SK-N-SH treated with all-trans-retinoic acid at 6 μM for 48 hours (cell line): ENCODE results near the gene TMX4.
A peak's percentile ranks its signal among the peaks of the same experiment; 100 is the strongest.

Experiments used
- ATAC-seq: fragments of 200-7000 bp; cut with Tn5 transposase; 3 replicates; pipeline ENCODE4 v1.9.1; 2020; ENCODE audit warnings: mild to moderate bottlenecking, moderate library complexity
- ARNTL ChIP-seq: fragments of 450-650 bp; formaldehyde crosslinking; IDR thresholded peaks from 2 replicates; pipeline ENCODE4 v1.5.0; 2020; ENCODE audit warnings: low read depth, mild to moderate bottlenecking, moderate library complexity, borderline replicate concordance
- CSDC2 ChIP-seq: fragments of 250-450 bp; sonication (Bioruptor Pico); IDR thresholded peaks from 2 replicates; pipeline ENCODE4 v1.5.0; 2020; ENCODE audit warnings: mild to moderate bottlenecking, moderate library complexity
- GLIS3 ChIP-seq: fragments of 250-450 bp; sonication (Bioruptor Pico); IDR thresholded peaks from 2 replicates; pipeline ENCODE4 v1.5.0; 2020; ENCODE audit warnings: mild to moderate bottlenecking, moderate library complexity
- ISL1 ChIP-seq: fragments of 250-450 bp; sonication (Bioruptor Pico); IDR thresholded peaks from 2 replicates; pipeline ENCODE4 v2.1.2; 2022; ENCODE audit warnings: mild to moderate bottlenecking, moderate library complexity
- PPARA ChIP-seq: fragments of 250-450 bp; sonication (Bioruptor Pico); IDR thresholded peaks from 2 replicates; pipeline ENCODE4 v1.5.0; 2020; ENCODE audit warnings: mild to moderate bottlenecking, borderline replicate concordance
- RARB ChIP-seq: fragments of 250-450 bp; sonication (Bioruptor Pico); IDR thresholded peaks from 2 replicates; pipeline ENCODE4 v1.8.0; 2021; ENCODE audit warnings: mild to moderate bottlenecking, moderate library complexity
- TCF4 ChIP-seq: fragments of 250-450 bp; sonication (Bioruptor Pico); IDR thresholded peaks from 2 replicates; pipeline ENCODE4 v1.8.0; 2021; ENCODE audit warnings: mild to moderate bottlenecking, moderate library complexity, borderline replicate concordance
- ZFP3 ChIP-seq: fragments of 250-450 bp; sonication (Bioruptor Pico); IDR thresholded peaks from 2 replicates; pipeline ENCODE4 v1.5.0; 2020; ENCODE audit warnings: mild to moderate bottlenecking, moderate library complexity
- ZFP30 ChIP-seq: fragments of 450-650 bp; formaldehyde crosslinking; IDR thresholded peaks from 2 replicates; pipeline ENCODE4 v1.5.0; 2022; ENCODE audit warnings: mild to moderate bottlenecking, moderate library complexity
- ZNF8 ChIP-seq: fragments of 450-650 bp; formaldehyde crosslinking; IDR thresholded peaks from 2 replicates; pipeline ENCODE4 v1.5.0; 2020; ENCODE audit warnings: mild to moderate bottlenecking, moderate library complexity
- TF ChIP-seq, protein P1 (sequence below): fragments of 250-450 bp; sonication (Bioruptor Pico); IDR thresholded peaks from 2 replicates; pipeline ENCODE4 v1.8.0; 2020; ENCODE audit warnings: mild to moderate bottlenecking, moderate library complexity, borderline replicate concordance
- TF ChIP-seq, protein P2 (sequence below): fragments of 250-450 bp; sonication (Bioruptor Pico); IDR thresholded peaks from 2 replicates; pipeline ENCODE4 v1.5.1; 2020; ENCODE audit warnings: low read depth, mild to moderate bottlenecking, moderate library complexity
- TF ChIP-seq, protein P3 (sequence below): fragments of 250-450 bp; sonication (Bioruptor Pico); IDR thresholded peaks from 2 replicates; pipeline ENCODE4 v1.8.0; 2021; ENCODE audit warnings: low read depth, mild to moderate bottlenecking, moderate library complexity, borderline replicate concordance
- TF ChIP-seq, protein P4 (sequence below): fragments of 250-450 bp; sonication (Bioruptor Pico); IDR thresholded peaks from 2 replicates; pipeline ENCODE4 v1.5.1; 2021; ENCODE audit warnings: mild to moderate bottlenecking, moderate library complexity

Gene TMX4

DNA sequence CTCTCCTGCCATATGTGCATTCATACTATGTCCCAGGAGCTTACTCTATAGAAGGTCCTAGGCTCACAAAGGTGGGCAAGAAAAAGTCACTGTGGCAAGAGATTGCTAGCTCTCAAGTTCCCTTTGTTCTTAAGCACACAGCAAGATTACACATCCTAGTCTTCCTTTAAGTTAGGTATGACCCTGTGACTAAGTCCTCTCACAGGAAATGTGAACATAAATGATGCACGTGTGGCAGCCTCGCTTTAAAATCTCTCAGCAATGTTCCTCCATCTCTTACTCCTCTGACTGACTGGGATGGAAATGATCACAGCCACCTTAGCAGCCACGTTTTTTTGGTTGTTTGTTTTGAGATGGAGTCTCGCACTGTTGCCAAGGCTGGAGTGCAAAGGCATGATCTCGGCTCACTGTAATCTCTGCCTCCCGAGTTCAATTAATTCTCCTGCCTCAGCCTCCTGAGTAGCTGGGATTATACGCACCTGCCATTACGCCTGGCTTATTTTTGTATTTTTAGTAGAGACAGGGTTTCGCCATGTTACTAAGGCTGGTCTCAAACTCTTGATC lies 43.6 kb downstream of the TMX4 start:
- no peak for ATAC-seq
- TF ChIP-seq TCF4 (CRISPR knock-in tag) (no peak), RARB (CRISPR knock-in tag) (no peak), ZFP30 (CRISPR knock-in tag) (no peak), ARNTL (CRISPR knock-in tag) (no peak), ZFP3 (CRISPR knock-in tag) (no peak)
- TF ChIP-seq, protein P1, sequence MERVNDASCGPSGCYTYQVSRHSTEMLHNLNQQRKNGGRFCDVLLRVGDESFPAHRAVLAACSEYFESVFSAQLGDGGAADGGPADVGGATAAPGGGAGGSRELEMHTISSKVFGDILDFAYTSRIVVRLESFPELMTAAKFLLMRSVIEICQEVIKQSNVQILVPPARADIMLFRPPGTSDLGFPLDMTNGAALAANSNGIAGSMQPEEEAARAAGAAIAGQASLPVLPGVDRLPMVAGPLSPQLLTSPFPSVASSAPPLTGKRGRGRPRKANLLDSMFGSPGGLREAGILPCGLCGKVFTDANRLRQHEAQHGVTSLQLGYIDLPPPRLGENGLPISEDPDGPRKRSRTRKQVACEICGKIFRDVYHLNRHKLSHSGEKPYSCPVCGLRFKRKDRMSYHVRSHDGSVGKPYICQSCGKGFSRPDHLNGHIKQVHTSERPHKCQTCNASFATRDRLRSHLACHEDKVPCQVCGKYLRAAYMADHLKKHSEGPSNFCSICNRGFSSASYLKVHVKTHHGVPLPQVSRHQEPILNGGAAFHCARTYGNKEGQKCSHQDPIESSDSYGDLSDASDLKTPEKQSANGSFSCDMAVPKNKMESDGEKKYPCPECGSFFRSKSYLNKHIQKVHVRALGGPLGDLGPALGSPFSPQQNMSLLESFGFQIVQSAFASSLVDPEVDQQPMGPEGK (CRISPR knock-in tag), result no peak
- TF ChIP-seq, protein P2, sequence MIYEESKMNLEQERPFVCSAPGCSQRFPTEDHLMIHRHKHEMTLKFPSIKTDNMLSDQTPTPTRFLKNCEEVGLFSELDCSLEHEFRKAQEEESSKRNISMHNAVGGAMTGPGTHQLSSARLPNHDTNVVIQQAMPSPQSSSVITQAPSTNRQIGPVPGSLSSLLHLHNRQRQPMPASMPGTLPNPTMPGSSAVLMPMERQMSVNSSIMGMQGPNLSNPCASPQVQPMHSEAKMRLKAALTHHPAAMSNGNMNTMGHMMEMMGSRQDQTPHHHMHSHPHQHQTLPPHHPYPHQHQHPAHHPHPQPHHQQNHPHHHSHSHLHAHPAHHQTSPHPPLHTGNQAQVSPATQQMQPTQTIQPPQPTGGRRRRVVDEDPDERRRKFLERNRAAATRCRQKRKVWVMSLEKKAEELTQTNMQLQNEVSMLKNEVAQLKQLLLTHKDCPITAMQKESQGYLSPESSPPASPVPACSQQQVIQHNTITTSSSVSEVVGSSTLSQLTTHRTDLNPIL (CRISPR knock-in tag), result no peak
- TF ChIP-seq, all 23 proteins: peak for 0

DNA sequence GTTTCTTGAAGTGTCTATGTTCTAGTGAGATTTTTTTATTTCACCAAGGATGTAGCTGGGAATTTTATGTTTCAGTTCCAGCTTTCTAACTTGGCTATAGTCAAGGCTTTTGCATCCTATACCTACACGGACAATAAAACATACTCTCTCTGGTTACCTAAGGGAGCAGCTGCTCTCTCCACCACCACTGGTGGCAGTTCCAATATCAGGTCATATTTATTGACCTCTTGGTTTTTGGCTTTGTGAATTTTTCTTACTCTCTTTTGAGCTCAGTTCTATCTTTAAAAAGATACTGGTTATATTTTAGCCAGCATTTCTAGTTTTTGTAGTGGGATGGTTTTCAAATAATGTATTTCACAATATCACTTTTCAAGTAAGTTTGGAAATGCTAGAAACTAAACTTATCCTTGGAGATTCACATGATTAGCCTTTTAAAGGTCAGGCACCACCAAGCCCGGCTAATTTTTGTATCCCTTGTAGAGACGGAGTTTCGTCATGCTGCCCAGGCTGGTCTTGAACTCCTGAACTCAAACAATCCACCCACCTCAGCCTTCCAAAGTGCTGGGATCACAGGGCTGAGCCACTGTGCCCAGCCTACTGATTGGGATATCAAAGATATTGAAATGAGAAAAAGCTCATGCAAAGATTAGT lies 44.7 kb downstream of the TMX4 start:
- no peak for TF ChIP-seq GLIS3 (CRISPR knock-in tag)
- ATAC-seq, result no peak

DNA sequence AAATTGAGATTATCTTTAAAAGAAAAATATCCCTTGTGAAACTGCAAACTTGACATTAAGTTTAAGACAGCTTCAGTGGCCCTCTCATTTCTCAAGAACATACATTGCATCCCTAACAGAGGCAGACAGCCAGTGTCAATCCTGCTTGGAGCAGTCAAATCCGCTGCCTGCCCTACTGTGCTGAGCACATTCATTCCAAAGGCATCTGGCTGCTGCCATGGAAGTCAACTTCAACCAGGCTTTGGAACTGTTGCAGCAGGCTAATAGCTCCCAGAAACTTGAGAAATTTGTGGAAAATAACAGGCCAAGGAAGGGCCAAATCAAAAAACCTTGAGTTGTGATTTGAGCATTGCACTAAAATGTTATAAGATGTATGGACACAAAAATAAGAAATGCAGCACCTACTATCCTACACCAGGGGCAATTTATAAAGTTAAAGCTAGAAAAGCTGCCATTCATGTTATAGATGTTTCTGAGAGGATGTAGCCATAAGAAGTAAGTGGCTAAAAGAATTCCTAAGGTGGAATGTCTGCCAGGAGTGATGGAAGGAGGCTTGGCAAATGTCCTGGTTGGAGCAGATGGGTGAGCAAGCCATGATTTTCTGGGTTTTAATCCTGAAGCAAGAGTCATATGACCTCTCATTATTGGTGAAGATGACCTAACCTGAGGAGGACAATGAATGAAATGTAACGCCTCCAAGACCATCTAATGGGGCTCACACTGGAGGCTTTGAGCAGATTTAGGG lies 47.9 kb downstream of the TMX4 start:
- ATAC-seq, result no peak
- TF ChIP-seq ISL1 (CRISPR knock-in tag), result no peak
- TF ChIP-seq, protein P1 (CRISPR knock-in tag), result no peak
- TF ChIP-seq PPARA (CRISPR knock-in tag), result no peak
- no peak for TF ChIP-seq ZFP3 (CRISPR knock-in tag)
- TF ChIP-seq, all 23 proteins: peak for 0

DNA sequence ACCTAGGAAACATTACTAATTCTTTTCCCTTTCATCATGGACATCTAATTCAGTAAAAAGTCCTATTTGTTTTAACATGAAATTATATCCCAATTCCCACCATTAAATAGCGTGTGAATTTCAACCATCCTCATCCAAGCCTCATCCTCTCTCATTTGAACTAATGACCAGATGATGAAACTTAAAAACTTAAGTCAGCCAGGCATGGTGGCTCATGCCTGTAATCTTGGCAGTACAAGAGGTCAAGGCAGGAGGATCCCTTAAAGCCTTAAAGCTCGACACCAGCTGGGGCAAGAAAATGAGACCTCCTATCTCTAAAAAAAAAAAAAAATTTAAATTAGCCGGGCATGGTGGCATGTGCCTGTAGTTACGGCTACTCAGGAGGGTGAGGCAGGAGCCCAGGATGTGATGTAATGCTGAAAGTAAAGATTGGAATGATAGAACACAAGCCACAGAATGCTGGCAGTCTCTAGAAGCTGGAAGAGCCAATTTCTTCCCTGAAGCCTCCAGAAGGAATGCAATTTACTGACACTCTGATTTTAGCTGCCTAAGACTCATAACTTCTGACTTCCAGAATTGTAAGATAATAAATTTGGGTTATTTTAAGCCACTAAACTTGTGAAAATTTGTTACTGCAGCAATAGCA lies 52.2 kb downstream of the TMX4 start:
- peak; percentile 75 for ATAC-seq
- TF ChIP-seq, protein P1 (CRISPR knock-in tag), result no peak
- TF ChIP-seq ISL1 (CRISPR knock-in tag) (peak; percentile 62), ZFP30 (CRISPR knock-in tag) (no peak), CSDC2 (CRISPR knock-in tag) (peak; percentile 68; the same call in 1 of the 2 replicates), ZFP3 (CRISPR knock-in tag) (no peak), TCF4 (CRISPR knock-in tag) (no peak), ZNF8 (CRISPR knock-in tag) (no peak)
- TF ChIP-seq, protein P3, sequence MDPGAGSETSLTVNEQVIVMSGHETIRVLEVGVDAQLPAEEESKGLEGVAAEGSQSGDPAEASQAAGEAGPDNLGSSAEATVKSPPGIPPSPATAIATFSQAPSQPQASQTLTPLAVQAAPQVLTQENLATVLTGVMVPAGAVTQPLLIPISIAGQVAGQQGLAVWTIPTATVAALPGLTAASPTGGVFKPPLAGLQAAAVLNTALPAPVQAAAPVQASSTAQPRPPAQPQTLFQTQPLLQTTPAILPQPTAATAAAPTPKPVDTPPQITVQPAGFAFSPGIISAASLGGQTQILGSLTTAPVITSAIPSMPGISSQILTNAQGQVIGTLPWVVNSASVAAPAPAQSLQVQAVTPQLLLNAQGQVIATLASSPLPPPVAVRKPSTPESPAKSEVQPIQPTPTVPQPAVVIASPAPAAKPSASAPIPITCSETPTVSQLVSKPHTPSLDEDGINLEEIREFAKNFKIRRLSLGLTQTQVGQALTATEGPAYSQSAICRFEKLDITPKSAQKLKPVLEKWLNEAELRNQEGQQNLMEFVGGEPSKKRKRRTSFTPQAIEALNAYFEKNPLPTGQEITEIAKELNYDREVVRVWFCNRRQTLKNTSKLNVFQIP (CRISPR knock-in tag), result no peak
- TF ChIP-seq, protein P4, sequence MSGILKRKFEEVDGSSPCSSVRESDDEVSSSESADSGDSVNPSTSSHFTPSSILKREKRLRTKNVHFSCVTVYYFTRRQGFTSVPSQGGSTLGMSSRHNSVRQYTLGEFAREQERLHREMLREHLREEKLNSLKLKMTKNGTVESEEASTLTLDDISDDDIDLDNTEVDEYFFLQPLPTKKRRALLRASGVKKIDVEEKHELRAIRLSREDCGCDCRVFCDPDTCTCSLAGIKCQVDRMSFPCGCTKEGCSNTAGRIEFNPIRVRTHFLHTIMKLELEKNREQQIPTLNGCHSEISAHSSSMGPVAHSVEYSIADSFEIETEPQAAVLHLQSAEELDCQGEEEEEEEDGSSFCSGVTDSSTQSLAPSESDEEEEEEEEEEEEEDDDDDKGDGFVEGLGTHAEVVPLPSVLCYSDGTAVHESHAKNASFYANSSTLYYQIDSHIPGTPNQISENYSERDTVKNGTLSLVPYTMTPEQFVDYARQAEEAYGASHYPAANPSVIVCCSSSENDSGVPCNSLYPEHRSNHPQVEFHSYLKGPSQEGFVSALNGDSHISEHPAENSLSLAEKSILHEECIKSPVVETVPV, result no peak
- TF ChIP-seq, protein P2 (CRISPR knock-in tag), result peak; percentile 54; the same call in 1 of the 2 replicates
